PC-3 (cell line): Measurements from ENCODE around the gene THADA.

ENCODE experiments used
- EZH2 ChIP-seq: fragments of 300-600 bp; sonication (generic); IDR thresholded peaks from one replicate; pipeline ENCODE4 v1.6.1; 2017; ENCODE audit warnings: antibody characterized with exemption, mild to moderate bottlenecking, low read length; ENCODE audit not compliant: unreplicated experiment
- EZH2phosphoT487 ChIP-seq: fragments of 300-600 bp; sonication (generic); IDR thresholded peaks from 2 replicates; pipeline ENCODE4 v1.6.1; 2018; ENCODE audit warnings: mild to moderate bottlenecking, antibody characterized with exemption, low read length, borderline replicate concordance
- TF ChIP-seq, protein P1 (sequence below): fragments of 300-600 bp; sonication (generic); conservative IDR thresholded peaks from 2 replicates; pipeline ENCODE4 v1.5.1; 2017; ENCODE audit warnings: antibody characterized with exemption, low read depth, mild to moderate bottlenecking, low read length

DNA sequence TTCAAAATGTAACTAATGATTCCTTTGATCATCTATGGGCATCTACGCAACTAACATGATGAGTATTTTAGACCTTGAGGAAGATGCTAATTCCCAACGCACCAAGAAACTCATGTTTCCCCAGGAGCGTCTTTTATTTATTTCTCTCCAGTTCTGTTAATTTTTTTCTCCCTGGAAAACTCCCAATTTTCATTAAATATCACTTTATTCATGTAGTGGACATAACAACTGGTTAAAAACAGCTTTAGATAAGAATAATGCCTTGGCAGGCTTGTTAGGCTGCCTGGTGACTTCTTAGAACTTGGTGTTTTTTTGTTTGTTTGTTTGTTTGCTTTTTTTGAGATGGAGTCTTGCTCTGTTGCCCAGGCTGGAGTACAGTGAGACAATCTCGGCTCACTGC lies 306.5 kb downstream of the THADA start:
- TF ChIP-seq, protein P1, sequence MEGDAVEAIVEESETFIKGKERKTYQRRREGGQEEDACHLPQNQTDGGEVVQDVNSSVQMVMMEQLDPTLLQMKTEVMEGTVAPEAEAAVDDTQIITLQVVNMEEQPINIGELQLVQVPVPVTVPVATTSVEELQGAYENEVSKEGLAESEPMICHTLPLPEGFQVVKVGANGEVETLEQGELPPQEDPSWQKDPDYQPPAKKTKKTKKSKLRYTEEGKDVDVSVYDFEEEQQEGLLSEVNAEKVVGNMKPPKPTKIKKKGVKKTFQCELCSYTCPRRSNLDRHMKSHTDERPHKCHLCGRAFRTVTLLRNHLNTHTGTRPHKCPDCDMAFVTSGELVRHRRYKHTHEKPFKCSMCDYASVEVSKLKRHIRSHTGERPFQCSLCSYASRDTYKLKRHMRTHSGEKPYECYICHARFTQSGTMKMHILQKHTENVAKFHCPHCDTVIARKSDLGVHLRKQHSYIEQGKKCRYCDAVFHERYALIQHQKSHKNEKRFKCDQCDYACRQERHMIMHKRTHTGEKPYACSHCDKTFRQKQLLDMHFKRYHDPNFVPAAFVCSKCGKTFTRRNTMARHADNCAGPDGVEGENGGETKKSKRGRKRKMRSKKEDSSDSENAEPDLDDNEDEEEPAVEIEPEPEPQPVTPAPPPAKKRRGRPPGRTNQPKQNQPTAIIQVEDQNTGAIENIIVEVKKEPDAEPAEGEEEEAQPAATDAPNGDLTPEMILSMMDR: no peak
- no peak for TF ChIP-seq EZH2
- no peak for TF ChIP-seq EZH2phosphoT487
